ENCODE data around the gene CALML6. TPM values are rescaled to one million over a fixed set of nuclear protein-coding genes. Genes with fewer than 3 reads are reported as not detected.
A peak's percentile ranks its signal among the peaks of the same experiment; 100 is the strongest.

CALML6 gene
- total RNA-seq, 2 experiments from 2014 or later: 0.47 to 0.76 TPM

DNA sequence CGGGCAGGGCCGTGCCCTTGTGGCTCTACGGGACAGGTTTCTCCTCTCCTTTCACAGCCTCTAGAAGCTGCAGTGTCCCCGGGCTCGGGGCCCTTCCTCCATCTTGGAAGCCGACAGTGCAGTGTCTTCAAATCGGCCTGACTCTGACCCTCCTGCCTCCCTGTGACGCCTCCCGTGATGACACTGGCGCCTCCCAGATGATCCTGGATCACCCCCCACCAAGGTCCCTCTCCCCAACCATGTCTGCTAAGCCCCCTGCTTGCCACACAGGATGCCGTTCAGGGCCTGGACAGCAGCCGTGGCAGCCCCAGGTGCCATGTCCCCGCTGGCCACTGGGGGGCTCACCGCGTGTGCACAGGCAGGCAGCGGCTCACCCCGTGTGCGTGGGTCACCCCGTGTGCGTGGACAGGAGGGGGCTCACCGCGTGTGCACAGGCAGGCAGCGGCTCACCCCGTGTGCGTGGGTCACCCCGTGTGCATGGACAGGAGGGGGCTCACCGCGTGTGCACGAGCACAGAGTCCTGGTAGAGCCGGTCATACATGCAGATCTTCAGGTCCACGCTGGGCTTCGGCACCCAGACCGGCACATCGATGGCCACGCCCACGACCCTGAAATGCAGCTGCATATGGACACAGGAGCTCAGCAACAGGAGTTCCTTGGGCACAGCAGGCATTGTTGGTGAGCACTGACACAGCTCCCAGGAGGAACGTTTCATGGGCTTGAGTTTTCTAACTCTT, 28.9 kb downstream of the CALML6 start:
- intact Hi-C loops (cut with micrococcal nuclease): no loop called here
- Mint-ChIP-seq H3K9me3 (no peaks in the 10 kb centered on the region), H3K4me3 (no peak overlapping the region), H3K27me3 (no peaks in the 10 kb centered on the region), H3K27ac (no peak overlapping the region), H3K4me1 (ENCODE audit: low read depth) (peaks cover 3% of the 10 kb centered on the region), H3K36me3 (ENCODE audit: low read depth) (no peaks in the 10 kb centered on the region)
- CTCF ChIA-PET: interaction anchor here (0.8 to 3.7 kb wide), 15 partner anchors 9 to 230 kb away, joined by 3 to 34 read pairs (median 3); no protein-coding TSS in a partner anchor
- ATAC-seq (peak; percentile 100), DNase-seq (peak; percentile 75)
- TF ChIP-seq, protein P1, sequence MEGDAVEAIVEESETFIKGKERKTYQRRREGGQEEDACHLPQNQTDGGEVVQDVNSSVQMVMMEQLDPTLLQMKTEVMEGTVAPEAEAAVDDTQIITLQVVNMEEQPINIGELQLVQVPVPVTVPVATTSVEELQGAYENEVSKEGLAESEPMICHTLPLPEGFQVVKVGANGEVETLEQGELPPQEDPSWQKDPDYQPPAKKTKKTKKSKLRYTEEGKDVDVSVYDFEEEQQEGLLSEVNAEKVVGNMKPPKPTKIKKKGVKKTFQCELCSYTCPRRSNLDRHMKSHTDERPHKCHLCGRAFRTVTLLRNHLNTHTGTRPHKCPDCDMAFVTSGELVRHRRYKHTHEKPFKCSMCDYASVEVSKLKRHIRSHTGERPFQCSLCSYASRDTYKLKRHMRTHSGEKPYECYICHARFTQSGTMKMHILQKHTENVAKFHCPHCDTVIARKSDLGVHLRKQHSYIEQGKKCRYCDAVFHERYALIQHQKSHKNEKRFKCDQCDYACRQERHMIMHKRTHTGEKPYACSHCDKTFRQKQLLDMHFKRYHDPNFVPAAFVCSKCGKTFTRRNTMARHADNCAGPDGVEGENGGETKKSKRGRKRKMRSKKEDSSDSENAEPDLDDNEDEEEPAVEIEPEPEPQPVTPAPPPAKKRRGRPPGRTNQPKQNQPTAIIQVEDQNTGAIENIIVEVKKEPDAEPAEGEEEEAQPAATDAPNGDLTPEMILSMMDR (IDR thresholded peaks at IDR 0.05): peak; percentile 94
- POLR2A ChIA-PET: no interaction called here

DNA sequence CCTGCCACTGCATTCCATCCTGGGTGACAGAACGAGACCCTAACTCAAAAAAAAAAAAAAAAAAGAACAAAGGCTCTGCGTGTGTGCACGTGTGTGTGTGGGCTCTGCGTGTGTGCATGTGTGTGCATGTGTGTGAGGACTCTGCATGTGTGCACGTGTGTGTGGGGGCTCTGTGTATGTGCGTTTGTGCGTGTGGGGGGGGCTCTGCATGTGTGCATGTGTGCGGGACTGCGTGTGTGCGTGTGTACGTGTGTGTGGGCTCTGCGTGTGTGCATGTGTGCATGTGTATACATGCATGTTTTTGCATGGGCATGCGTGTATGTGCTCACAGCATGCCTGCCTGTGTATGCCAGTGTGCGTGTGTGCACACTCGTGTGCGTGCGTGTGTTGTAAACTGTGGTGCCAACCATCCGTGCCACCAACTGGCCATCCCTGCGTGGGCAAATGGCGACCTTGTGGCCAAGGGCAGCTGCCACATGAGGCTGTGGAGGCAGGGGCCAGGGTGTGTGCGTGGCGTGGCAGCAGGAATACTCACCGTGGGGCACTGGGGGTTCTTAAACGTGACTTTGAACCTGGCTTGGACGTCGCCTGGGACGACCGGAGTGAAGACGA, 30.8 kb downstream of the CALML6 start:
- no peak overlapping the region for H3K27ac Mint-ChIP-seq
- no peak overlapping the region for H3K4me3 Mint-ChIP-seq
- H3K4me1 Mint-ChIP-seq (ENCODE audit: low read depth): peaks cover 3% of the 10 kb centered on the region
- TF ChIP-seq, protein P1 (IDR thresholded peaks at IDR 0.05): no peak
- peaks cover 3% of the 10 kb centered on the region for H3K9me3 Mint-ChIP-seq
- ATAC-seq (no peak), DNase-seq (no peak)
- peaks cover 4% of the 10 kb centered on the region for H3K27me3 Mint-ChIP-seq
- intact Hi-C loops (cut with micrococcal nuclease): no loop called here
- ChIA-PET CTCF (interaction anchor here (1.0 to 2.9 kb wide), 2 partner anchors 14 to 99 kb away, joined by 4 to 9 read pairs; no protein-coding TSS in a partner anchor), POLR2A (interaction anchor here (1.2 kb wide), 1 partner anchor 128 kb away, joined by 3 read pairs; no protein-coding TSS in a partner anchor)
- H3K36me3 Mint-ChIP-seq (ENCODE audit: low read depth): no peaks in the 10 kb centered on the region

DNA sequence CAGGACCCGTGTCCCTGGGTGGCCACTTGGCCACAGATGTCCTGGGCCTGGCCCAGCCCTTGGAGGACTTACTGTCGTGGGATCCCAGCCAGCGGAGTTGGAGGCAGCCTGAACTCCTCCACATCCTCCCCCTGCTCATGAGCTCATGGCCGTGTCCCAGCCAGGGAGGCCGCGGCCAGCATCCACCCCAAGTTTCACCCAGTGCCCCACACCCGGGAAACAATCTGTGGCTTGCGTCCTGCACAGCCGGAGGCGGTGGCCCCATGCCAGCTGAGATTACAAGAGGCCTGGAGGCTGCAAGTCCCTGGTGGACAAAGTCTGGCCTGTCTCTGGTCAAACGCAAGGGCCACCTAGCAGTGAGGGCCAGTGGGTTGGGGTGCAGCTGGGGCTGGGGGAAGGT, 31.5 kb downstream of the CALML6 start:
- Mint-ChIP-seq H3K27ac (no peak overlapping the region), H3K4me3 (no peak overlapping the region), H3K4me1 (ENCODE audit: low read depth) (peaks cover 3% of the 10 kb centered on the region), H3K36me3 (ENCODE audit: low read depth) (no peaks in the 10 kb centered on the region), H3K27me3 (peaks cover 4% of the 10 kb centered on the region), H3K9me3 (peaks cover 9% of the 10 kb centered on the region)
- intact Hi-C loops (cut with micrococcal nuclease): no loop called here
- ATAC-seq (no peak), DNase-seq (no peak)
- TF ChIP-seq, protein P1 (IDR thresholded peaks at IDR 0.05): no peak
- POLR2A ChIA-PET: interaction anchor here (1.2 kb wide), 1 partner anchor 127 kb away, joined by 3 read pairs; no protein-coding TSS in a partner anchor
- CTCF ChIA-PET: interaction anchor here (1.0 to 2.9 kb wide), 3 partner anchors 14 to 98 kb away, joined by 3 to 9 read pairs (median 4); no protein-coding TSS in a partner anchor

DNA sequence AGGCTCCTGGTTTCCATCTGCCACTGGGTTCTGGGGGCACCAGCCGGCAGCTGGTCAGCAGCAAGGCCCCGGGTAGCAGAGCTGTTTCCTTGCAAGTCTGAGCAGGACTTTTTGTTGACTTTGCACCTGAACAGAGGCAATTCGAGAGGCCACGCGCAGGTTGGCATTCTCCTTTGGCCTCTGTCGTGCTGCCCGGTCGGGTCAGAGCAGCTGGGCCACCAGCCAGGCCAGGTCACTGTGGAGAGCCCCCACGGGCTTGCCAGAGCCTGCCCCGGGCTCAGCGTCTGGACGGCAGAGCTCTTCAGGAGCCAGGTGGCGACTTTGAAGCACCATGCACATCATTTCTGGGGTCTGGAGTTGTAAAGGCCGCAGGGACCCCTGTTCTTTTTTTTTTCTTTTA, 32.4 kb downstream of the CALML6 start:
- DNase-seq (no peak), ATAC-seq (no peak)
- ChIA-PET CTCF (interaction anchor here (0.6 to 2.9 kb wide), 3 partner anchors 13 to 258 kb away, joined by 3 to 9 read pairs (median 3); no protein-coding TSS in a partner anchor), POLR2A (no interaction called here)
- Mint-ChIP-seq H3K9me3 (peaks cover 9% of the 10 kb centered on the region), H3K4me1 (ENCODE audit: low read depth) (peaks cover 3% of the 10 kb centered on the region), H3K27me3 (peaks cover 4% of the 10 kb centered on the region), H3K36me3 (ENCODE audit: low read depth) (no peaks in the 10 kb centered on the region), H3K27ac (no peak overlapping the region), H3K4me3 (no peak overlapping the region)
- TF ChIP-seq, protein P1 (IDR thresholded peaks at IDR 0.05): no peak
- intact Hi-C loops (cut with micrococcal nuclease): no loop called here

DNA sequence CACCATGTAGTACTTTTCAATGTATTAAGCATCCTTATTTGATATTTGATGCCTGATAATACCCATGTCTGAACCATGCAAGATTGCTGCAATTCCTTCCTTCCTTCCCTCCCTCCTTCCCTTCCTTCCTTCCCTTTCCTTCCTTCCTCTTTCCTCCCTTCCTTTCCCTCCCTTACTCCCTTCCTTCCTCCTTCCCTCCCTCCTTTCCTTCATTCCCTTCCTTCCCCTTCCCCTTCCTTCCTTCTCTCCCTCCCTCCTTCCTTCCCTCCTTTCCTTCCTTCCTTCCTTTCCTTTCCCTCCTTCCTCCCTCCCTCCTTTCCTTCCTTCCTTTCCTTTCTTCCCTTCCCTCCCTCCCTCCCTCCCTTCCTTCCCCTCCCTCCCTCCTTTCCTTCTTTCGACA, 33.7 kb downstream of the CALML6 start:
- ATAC-seq: no peak
- TF ChIP-seq, protein P1 (IDR thresholded peaks at IDR 0.05): no peak
- no peaks in the 10 kb centered on the region for H3K36me3 Mint-ChIP-seq (ENCODE audit: low read depth)
- peaks cover 9% of the 10 kb centered on the region for H3K9me3 Mint-ChIP-seq
- DNase-seq: no peak
- H3K4me3 Mint-ChIP-seq: no peak overlapping the region
- intact Hi-C loops (cut with micrococcal nuclease): no loop called here
- peaks cover 3% of the 10 kb centered on the region for H3K4me1 Mint-ChIP-seq (ENCODE audit: low read depth)
- ChIA-PET CTCF (interaction anchor here (0.8 kb wide), 1 partner anchor 96 kb away, joined by 4 read pairs; no protein-coding TSS in a partner anchor), POLR2A (no interaction called here)
- H3K27ac Mint-ChIP-seq: no peak overlapping the region
- peaks cover 4% of the 10 kb centered on the region for H3K27me3 Mint-ChIP-seq
